ENCODE data around the gene RERE. TPM values are rescaled to one million over a fixed set of nuclear protein-coding genes. Genes with fewer than 3 reads are reported as not detected.
A peak's percentile ranks its signal among the peaks of the same experiment; 100 is the strongest.

RERE gene
- total RNA-seq, 2 experiments from 2014 or later = 73.1 to 211 TPM

GRCh38 chr1:8693107-8693506 is 124.3 kb downstream of the RERE start:
- peaks cover 14% of the 10 kb centered on the region; the same call in 1 of the 2 replicates for H4K20me1 ChIP-seq (ENCODE audit: insufficient read depth, low read length)
- no peak overlapping the region for H3K4me2 ChIP-seq (ENCODE audit: low read length)
- H3K27ac ChIP-seq (ENCODE audit: low read depth, low read length, poor library complexity, severe bottlenecking) = no peak overlapping the region
- no peaks in the 10 kb centered on the region for H3K9me3 ChIP-seq (ENCODE audit: low read length)
- H3K79me2 ChIP-seq (ENCODE audit: insufficient read depth, low read depth, low read length) = peaks cover 36% of the 10 kb centered on the region; the same call in 1 of the 2 replicates
- BruUV-seq (replicated peaks) = no TSS peak
- H3K9me2 ChIP-seq (ENCODE audit: insufficient read depth, low read length) = no peaks in the 10 kb centered on the region
- TF ChIP-seq CTCF (conservative IDR thresholded peaks at IDR 0.05; ENCODE audit: low read length) (no peak), EZH2phosphoT487 (IDR thresholded peaks at IDR 0.05; ENCODE audit: borderline replicate concordance, low read depth, low read length) (no peak)
- no peak overlapping the region for H3K4me3 ChIP-seq (ENCODE audit: low read depth, low read length, poor library complexity, severe bottlenecking)
- H3K36me3 ChIP-seq (ENCODE audit: insufficient read depth, low read length) = no peaks in the 10 kb centered on the region
- peaks cover 16% of the 10 kb centered on the region for H3K4me1 ChIP-seq (ENCODE audit: insufficient read depth, low read length, poor library complexity, severe bottlenecking)
- intact Hi-C loops (cut with micrococcal nuclease; ENCODE audit: unreplicated experiment) = no loop called here
- CTCF ChIA-PET (ENCODE audit: unreplicated experiment) = no interaction called here
- H2AFZ ChIP-seq (ENCODE audit: low read length) = no peak overlapping the region
- POLR2A ChIA-PET = no interaction called here
- no peak for DNase-seq (ENCODE audit: low spot score)

- peaks cover 14% of the 10 kb centered on the region; the same call in 1 of the 2 replicates for H4K20me1 ChIP-seq (ENCODE audit: insufficient read depth, low read length)
- intact Hi-C loops (cut with micrococcal nuclease; ENCODE audit: unreplicated experiment) = no loop called here
- H3K4me1 ChIP-seq (ENCODE audit: insufficient read depth, low read length, poor library complexity, severe bottlenecking) = peaks cover 16% of the 10 kb centered on the region
- no peak overlapping the region for H3K4me3 ChIP-seq (ENCODE audit: low read depth, low read length, poor library complexity, severe bottlenecking)
- peaks cover 36% of the 10 kb centered on the region; the same call in 1 of the 2 replicates for H3K79me2 ChIP-seq (ENCODE audit: insufficient read depth, low read depth, low read length)
- no peak overlapping the region for H3K27ac ChIP-seq (ENCODE audit: low read depth, low read length, poor library complexity, severe bottlenecking)
- TF ChIP-seq EZH2phosphoT487 (IDR thresholded peaks at IDR 0.05; ENCODE audit: borderline replicate concordance, low read depth, low read length) (no peak), CTCF (conservative IDR thresholded peaks at IDR 0.05; ENCODE audit: low read length) (no peak)
- no peak overlapping the region for H3K4me2 ChIP-seq (ENCODE audit: low read length)
- POLR2A ChIA-PET = interaction anchor here (0.9 to 1.3 kb wide), 3 partner anchors 11 to 25 kb away, joined by 3 to 4 read pairs (median 3); no protein-coding TSS in a partner anchor
- BruUV-seq (replicated peaks) = no TSS peak
- H3K9me3 ChIP-seq (ENCODE audit: low read length) = no peaks in the 10 kb centered on the region
- DNase-seq (ENCODE audit: low spot score) = no peak
- no peaks in the 10 kb centered on the region for H3K9me2 ChIP-seq (ENCODE audit: insufficient read depth, low read length)
- H2AFZ ChIP-seq (ENCODE audit: low read length) = no peak overlapping the region
- H3K36me3 ChIP-seq (ENCODE audit: insufficient read depth, low read length) = no peaks in the 10 kb centered on the region; the same call in 1 of the 2 replicates
- CTCF ChIA-PET (ENCODE audit: unreplicated experiment) = no interaction called here
These were observed 125.8 kb downstream of the RERE start for GRCh38 chr1:8691662-8692061.

GRCh38 chr1:8690253-8690525 is 127.3 kb downstream of the RERE start:
- POLR2A ChIA-PET = interaction anchor here (0.6 to 2.5 kb wide), 4 partner anchors 11 to 263 kb away, joined by 3 to 10 read pairs (median 4); no protein-coding TSS in a partner anchor
- no peak overlapping the region for H3K27ac ChIP-seq (ENCODE audit: low read depth, low read length, poor library complexity, severe bottlenecking)
- H3K79me2 ChIP-seq (ENCODE audit: insufficient read depth, low read depth, low read length) = peaks cover 36% of the 10 kb centered on the region; the same call in 1 of the 2 replicates
- H4K20me1 ChIP-seq (ENCODE audit: insufficient read depth, low read length) = peaks cover 14% of the 10 kb centered on the region; the same call in 1 of the 2 replicates
- H3K4me3 ChIP-seq (ENCODE audit: low read depth, low read length, poor library complexity, severe bottlenecking) = no peak overlapping the region
- no peaks in the 10 kb centered on the region for H3K9me2 ChIP-seq (ENCODE audit: insufficient read depth, low read length)
- BruUV-seq (replicated peaks) = no TSS peak
- no peaks in the 10 kb centered on the region; the same call in 1 of the 2 replicates for H3K36me3 ChIP-seq (ENCODE audit: insufficient read depth, low read length)
- H3K4me1 ChIP-seq (ENCODE audit: insufficient read depth, low read length, poor library complexity, severe bottlenecking) = peaks cover 16% of the 10 kb centered on the region
- intact Hi-C loops (cut with micrococcal nuclease; ENCODE audit: unreplicated experiment) = no loop called here
- no peaks in the 10 kb centered on the region for H3K9me3 ChIP-seq (ENCODE audit: low read length)
- no peak for DNase-seq (ENCODE audit: low spot score)
- TF ChIP-seq EZH2phosphoT487 (IDR thresholded peaks at IDR 0.05; ENCODE audit: borderline replicate concordance, low read depth, low read length) (no peak), CTCF (conservative IDR thresholded peaks at IDR 0.05; ENCODE audit: low read length) (no peak)
- H3K4me2 ChIP-seq (ENCODE audit: low read length) = peak overlapping the region; percentile 41
- CTCF ChIA-PET (ENCODE audit: unreplicated experiment) = no interaction called here
- no peak overlapping the region for H2AFZ ChIP-seq (ENCODE audit: low read length)

Data from OCI-LY7 (cell line).